GM19455 (cell line): ENCODE measurements around the gene TCF4.

Source experiments
- ATAC-seq: cut with Tn5 transposase; IDR thresholded peaks from one replicate; pipeline ENCODE4 v1.9.1; 2021; ENCODE audit not compliant: unreplicated experiment

The TCF4 gene

DNA sequence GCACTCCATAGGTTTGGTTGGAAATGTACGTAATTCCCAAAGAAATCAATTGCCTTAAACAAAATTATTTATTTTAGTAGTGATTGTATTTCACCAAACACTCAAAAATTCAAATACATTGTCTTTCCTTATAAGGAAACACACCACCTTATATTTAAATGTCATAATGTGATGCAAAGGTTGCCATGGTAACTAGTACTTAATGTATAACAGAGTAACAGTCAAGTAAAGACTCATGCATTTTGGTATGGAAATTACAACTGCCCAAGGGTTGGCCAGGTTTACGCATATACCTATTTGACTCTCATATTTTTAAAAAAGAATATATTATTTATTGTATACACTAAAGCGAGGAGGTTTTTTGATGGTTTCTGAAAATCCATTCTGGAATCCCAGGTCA is 231.2 kb downstream of the TCF4 start:
- no peak for ATAC-seq

DNA sequence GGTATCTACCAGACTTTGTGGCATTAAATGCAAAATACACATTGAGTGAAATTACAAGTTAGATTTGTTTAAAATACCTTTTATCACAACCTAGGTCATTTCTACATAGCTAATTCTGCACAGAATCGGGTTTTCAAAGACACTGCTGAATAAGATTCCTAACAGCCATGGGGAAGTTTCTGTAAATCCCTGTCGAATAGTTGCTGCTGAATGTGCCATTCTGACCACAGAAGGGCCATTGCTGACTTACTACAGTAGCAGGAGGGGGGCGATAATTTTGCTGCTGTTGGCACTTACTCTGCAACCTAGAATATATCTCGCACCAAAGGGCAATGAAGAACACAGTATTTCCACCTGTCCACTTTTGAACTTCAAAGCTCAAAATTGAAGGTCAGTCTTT is 232.8 kb downstream of the TCF4 start:
- no peak for ATAC-seq

DNA sequence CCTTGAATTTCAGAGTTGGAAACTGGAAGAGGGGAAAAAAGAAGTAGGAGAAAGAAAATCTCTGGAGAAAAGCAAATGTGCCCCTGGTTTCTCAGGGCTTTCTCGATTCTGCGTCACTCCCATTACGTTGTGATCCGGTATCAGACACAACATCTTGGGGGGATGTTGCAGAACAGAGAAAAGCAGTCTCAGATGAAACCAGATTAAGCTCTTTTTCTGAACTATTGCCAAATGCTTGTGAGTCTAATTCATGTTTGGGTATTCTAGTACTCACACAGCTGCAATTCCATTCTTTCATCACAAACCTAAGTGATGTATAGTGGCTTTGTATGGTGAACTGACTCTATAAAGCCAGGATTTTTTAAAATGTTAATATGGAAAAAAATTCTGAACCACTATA is 233.2 kb downstream of the TCF4 start:
- no peak for ATAC-seq

DNA sequence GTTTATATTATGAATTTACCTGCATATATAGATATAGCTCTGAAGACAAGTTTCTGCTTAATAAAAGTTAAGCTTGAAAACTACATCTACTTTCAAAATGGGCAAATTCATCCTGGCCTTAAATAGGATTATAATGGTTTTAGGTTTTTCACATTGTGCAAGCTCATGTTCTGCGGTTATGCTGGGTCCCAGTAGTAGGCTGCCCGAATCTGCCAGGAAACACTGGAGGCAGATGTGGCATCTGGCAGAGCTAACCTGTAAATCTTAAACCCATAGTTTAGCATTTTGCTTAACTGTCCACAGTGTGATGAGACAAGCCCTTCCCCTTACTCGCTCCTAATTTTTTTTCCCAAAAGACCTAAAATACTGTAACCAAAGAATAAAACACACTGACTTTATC is 234.2 kb downstream of the TCF4 start:
- no peak for ATAC-seq

DNA sequence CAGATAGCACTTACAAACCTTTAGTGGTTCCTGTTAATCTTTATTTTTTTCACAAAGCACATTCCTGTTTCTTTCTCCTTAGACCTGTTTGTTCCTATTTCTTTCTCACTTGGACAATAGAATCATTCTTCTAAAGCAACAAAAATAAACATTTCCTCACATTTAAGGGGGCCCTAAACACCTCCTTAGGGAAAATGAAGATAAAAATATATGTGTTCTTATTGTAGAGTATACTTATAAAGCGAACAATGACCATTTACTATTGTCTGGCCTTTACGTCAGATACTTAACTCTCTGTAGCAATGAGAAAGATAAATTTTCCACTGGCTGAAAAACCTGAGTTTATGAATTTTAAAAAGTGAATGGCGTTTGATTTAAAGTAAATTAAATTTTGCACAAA is 234.6 kb downstream of the TCF4 start:
- ATAC-seq: no peak

DNA sequence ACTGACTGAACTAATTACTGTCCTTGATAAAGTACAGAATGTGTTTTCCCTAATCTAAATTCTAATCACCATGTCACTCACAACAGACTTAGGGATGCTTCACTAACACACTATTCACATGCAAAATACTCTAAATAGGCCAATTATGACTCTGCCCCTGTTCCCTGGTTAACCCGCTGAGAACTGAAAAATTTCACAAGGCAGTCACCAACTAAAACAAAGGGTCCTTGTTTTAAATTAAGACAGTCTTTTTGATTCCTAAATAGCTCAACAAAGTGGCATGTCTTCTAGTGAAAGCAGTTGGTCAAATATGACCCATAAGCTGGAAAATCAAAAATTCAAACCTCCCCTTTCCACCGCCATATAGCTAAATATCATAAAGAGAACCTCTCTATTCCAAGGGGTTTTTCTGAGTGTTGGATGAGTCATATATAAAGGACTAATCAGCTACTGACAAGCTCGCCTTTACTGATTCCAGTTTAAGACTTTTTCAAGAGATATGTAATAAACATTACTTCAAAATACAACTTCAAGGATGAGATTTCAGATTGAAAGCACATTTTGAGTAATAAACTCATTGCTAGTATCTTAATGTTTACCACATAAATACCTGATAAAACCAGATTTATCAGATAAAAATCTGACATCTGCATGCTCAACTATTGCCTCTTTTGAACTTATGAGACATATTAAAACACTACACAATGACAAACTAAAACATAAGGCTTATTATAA is 235.8 kb downstream of the TCF4 start:
- no peak for ATAC-seq

DNA sequence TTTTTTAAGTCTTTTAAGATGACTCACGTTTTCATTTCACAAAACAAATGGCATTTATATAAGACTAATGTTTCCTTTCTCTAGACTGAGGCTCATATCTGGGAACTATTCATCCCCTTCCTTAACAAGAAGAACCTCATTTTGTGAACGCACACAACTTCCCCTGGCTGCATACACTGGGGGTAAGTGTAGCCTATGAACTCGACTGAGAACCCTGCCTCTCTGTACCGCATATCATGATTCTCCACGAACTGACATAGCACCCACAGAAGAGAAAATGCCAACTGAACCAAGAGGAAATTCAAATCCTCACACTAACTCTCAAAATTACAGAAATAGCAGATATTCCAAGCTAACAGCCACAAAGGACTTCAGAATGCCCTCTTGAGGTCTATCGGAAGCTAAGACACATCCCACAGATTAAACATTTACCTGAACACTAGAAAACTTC is 236.7 kb downstream of the TCF4 start:
- ATAC-seq: no peak

DNA sequence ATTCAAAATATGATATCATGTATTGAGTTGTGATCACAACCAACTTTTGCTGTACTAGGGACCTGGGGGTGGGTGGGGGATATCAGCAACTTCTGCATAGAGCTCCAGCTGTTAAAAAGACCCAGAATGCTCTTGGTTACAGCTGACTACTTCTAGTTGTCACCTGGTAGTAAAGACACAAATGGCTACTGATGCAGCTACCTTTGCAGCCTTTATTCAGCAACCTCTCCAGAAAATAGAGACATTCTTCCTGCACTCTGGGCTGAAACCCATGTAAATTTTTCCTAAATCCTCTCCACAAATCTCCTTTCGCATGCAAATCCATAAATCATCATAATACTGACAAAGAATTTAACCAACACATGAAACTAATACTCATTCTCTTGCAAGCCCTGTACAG is 238.3 kb downstream of the TCF4 start:
- no peak for ATAC-seq

DNA sequence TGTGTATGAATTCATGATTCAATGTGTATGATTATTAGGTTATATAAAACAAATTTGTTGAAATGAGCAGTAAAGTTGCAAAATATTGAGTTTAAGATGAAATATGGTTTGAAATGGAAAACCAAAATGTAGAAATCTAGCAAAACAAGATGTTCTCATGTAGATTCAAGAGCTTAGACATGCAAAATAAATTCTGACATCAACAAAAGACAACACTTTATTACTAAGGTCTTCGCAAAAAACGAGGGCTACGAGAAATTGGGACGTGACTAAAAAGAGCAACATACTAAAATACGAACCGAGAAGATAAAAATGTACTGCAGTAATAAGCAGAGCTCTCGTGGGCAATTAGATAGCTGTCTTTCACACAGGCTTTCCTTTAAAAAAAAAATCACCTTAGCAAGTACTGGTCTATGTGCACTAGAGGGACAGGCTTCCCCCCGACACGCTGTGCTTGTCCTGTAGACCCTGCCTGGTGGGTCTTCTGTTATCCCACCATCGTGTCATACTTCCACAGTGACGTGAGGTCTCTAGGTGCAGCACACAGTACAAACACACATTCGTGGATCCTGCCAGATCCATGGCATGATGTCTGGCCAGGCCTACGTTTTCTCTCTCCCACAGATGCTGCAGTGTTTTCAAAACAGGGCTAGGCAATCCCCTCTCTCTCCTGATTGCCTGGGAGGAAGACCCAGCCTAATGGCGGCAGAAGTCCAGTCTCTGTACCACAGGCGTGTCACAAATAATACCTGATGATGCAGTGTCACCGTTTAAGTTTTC is 240.8 kb downstream of the TCF4 start:
- ATAC-seq: no peak

DNA sequence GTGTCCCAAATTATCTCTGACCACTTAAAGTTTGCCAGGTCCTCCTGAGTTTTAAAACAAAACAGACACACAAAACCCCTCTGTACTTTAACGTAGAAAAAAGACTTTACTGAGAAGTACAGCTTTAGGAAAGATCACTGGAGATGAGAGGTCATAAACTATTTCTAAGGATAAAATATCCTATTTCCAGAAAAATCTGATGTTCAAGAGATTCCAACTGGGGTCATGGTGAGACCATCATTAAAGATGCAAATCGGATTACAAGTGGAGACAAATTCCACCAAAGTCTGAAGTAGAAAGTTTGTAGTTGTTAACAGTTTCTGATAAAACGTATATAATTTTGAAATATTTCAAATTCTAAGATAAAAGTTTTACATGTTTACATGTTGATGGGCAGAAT is 241.6 kb downstream of the TCF4 start:
- ATAC-seq: no peak

DNA sequence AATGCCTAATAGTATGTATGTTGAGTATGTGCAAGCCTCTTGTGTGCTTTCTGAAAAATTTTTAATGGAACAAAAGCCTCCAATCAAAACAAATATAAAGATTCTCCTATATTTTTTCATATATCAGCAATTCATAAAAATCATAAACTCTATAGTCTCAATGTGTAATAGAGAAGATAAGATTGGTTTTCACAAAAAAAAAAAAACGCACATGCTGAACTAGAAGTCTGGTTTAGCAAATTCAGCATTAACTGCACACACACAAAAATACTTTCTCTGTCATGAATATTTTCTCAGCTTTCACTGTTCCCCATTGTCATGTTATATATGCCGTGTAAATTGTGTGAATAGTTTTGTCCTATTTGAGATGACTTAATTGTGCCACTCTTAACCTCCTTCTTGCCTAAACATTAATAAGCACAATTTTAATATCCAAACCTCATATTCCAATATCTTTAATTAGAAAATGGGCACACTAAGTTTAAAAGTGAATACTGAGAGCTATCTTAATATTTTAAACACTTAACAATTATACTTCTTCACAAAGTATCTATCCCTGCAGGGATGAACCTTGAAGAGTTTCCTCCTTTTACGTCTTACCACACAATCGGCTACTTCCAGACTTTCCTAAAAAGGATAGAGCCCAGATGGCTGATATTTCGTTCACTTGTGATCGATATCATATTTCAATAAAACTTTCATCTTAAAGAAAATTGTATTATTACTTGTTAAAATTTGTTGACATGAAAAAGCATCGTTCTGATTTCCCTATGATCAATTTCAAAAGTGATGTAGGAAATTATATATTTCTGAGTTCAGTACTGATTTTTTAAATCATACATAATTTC is 242.7 kb downstream of the TCF4 start:
- no peak for ATAC-seq

DNA sequence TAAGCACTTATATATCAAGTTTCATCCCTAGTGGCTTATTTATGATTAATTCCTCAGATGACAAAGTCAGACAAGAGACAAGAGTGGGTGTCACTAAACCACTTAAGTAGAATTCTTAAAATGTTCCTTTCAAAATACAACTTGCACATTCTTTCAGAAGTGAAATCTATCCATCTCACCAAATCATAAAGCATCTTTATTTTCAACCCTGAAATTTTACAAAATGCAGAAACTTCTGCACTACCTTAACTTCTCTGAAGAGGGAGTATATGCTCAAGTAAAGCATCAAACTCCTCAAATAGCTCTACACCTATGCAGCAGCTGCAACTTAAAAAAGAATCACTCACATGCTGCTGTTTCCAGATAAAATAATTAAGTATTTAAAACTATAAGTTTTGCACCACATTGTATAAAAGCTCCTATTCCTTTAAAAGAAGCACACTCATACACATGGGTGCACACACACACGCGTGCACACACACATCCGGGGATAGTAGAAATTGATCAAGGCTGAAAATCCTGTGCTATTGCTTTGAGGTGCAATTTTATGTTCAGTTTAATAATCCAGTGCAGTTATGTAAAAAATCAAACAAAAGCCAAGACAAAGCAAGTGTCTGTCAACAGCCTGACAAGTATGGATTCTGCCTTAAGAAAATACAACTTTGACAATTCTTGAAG is 244.5 kb downstream of the TCF4 start:
- ATAC-seq: no peak

DNA sequence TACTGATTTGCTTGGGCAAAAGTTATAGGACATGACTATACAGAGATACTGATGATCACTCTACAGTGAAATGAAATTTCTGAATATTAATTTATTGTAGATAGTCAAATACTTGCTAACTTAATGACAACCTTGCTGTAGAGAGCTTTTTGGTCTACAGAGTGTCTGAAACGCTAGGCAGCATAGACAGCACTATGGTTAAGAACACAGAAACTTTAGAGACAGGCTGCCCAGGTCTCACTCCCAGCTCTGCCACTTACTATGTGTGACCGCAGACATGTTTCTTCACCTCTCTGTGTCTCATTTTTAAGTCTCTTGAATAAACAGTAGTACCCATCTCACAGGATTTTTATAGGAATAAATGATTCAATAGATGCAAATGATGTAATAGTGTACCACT is 247.0 kb downstream of the TCF4 start:
- no peak for ATAC-seq

DNA sequence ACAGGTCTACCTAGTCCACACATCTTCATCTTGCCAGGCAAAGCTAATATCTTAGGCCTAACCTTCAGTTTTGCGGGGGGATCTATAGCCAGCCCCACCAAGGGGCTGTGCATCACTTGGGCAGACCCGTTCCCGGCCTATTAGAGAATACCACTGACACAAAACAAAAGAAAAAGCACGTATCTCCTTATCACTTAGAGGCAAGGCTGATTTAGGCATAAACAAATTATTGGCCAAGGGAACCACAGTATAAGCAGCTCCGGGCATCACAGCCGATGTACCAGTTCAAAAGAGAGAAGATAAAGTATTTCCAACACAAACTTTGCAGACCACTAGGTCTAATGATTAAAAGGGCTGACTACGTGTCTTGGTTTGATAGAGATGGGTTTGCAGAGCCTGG is 248.0 kb downstream of the TCF4 start:
- ATAC-seq: no peak

DNA sequence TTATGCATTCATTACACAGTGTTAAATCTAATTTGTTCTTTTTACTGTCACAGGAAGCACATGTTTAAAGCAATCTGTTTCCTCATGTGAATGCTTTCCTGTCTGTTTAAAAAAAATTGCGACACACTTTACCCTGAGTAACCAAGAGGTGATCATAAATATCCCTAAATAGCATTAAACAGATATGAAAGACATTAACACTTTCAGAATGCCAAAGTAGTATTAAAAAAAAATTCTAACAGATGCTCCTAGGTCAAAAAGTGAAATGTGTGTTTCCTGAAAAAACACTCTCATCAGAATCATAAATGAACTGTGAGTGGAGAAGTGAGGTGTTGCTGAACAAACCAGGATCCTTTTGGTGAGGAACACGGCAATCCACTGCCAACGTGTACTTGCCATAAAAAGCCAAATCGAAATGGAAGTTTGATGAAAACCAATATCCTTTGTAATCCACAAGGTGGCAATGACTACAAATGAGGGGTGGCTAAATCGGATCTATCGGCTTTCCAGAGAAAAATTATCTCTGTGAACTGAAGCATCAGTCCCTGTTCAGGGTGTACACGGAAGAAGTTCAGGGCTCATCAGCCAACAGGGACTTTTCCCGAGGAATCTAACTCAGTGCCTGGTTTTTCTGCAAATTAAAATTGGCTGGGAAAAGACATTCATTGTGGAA is 248.9 kb downstream of the TCF4 start:
- no peak for ATAC-seq

DNA sequence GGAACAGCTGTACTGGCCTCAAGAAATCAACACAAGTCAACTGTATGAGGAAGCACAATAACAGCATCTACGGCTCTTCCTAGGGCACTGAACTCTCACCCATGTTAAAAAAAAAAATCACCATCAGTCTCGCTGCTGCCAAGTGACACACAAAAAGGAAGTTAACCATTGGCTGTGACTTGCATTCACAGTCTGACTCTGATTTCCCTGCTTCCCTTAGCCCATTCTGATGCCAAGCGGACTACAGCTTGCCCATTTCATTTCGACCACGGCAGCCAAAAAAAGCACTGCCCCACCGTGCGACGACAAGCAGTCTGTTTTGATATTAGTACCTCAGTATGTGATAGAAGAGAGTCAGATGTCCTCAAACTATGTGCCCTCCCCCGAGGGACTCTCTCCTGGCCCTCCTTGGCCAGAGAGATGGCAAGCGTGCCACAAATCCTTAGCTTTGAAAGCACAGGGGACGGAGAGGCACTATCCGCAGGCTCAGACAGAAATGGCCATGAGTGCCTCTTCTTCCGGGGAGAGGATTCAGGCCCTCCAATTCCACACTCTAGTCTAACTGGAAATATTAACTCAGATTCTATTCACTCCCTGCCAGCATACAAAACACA is 250.0 kb downstream of the TCF4 start:
- no peak for ATAC-seq

DNA sequence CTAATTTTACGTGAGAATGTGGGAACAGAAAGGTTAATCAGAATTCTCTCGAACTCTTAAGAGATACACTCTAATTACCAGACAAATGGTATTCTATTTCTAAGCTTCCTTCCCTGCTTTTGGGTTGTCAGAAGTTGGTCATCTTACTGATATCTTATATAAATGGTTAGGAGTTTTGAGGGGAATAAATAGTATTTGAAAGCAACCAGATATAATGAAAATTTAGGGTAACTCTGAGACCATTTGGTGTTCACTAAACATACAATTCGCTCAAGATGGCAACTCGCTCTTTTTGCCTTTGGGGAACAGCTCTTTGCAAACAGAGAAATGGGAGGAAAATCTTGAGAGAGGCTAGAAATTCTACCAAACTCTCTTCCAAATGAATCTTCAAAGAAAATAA is 250.9 kb downstream of the TCF4 start:
- ATAC-seq: no peak

DNA sequence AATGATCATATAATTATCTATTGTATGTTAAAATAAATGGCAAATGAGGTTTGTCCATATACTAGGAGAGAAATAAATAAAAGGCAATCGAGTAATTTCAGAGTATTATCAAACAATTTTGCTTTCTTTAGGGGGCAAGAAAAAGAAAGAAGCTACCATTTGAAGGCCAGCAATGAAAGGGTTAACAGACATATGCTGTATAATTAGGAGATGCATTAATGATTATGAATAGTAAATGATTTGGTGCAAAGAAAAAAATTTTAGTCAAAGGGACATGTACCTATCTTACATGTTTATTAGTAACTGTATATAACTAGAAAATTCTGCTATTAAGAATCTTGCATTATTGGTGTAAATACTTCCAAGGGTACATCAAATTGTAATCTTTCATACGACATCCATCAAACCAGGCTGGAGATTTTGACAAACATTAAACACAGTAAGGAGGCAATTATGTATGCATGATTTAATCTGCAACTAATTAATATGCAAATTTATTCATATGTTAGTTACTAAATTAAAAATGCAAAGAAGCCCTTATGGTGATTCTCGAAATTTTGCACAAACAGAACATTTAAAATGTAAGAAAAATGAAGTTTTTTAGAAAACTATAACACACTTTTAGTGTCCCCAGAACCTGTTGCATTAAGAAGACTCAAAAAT is 251.4 kb downstream of the TCF4 start:
- ATAC-seq: no peak

DNA sequence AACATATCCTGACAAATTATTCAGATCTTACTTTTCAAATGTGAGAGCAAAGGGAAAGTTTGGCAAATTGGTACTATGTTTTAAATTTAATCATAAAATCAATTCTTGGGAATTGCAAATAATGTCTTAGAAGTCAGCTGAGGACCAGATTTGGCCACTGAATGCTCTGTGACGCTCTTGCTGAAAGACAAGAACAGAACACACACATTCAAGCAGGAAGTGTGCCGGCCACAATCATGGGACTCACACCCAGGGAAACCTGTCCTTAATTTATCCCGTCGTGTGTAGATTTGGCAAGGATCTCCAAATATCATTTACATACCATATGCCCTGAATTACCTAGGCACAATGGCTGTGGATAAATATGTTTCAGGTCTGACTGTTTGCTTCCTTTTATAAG is 253.1 kb downstream of the TCF4 start:
- ATAC-seq: no peak

DNA sequence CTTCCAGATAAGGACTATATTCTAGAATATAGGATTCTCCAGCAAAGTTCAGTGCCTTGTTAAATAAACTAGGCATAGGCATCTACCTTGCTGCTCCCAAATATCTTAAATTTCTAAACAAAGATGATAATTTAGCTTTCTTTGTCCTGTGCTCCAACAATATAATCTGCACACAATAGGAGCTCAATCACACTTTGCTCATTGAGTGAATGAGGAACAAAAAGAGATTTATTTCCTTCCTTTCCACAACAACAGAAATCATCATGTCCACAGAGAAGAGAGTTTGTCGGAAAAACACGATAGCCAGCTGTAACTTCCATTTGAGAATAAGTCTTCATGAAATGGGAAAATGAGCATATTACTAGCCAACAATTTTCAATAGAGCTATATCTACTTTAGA is 256.7 kb downstream of the TCF4 start:
- ATAC-seq: no peak
